ENCODE measurements around the gene DSCAML1.

Gene DSCAML1

DNA sequence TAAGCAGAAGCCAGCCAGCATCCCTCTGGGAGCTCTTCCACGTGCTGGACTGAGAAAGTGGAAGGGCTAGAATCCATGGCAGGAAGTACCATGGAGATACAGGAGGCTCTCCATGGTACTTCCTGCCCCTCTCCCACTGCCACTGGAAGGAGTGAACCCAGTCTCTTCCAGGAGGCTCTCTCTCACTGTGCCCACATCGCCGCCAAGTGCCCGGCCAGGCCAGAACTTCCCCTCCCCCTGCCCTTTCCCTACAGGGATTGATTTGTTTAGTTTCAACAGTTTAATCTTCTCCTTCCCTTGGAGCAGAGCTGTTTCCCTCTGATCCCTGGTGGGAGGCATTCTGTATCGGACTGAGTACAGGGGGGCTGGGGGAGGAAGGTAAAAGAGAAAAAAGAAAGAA, 133.6 kb downstream of the DSCAML1 start:
- no peak for DNase-seq (ENCODE audit: low spot score)

DNA sequence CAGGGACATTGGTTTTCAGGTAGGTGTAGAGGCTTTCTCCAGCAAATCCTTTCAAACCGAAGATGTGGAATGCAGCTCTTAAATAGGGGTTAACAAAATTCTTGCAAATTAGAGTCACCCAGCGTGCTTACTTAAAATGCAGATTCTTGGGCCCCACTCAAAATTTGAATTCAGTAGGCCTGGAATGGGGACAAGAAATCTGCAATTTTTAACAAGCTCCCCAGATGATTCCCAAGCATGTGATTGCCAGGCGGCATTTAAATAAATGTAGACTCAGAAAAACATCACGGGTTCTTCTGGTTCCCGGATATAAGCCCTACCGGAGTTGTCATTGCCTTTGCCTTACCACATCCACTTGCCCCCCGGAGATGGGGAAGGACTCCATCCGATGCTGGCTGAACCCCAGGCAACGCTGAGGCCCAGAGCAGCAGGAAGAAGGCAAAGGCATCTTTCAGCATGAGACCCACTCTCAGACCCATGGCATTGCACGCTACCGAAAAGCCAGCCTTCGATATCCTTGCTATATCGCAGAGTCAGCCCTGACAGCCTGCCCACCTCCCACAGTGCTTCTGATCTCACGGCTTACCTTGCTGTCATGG, 134.2 kb downstream of the DSCAML1 start:
- no peak for DNase-seq (ENCODE audit: low spot score)

DNA sequence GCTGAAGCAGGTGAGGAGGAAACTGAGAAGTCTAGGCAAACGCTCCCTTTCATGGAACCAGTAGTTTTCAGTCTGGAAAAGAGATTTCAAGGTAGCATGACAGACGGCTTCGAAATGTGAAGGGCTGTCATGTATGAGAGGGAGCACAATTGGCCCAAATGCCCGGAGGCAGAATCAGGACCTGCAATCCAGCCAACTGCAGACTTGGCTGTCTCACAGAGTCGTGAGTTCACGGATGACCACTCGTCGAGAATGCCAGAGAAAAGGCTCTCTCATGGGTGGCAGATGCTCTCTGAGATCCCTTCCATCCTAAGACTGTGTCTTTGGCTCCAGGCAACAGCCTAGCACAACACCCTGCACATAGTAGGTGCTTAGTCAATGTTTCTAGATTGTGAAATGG, 134.8 kb downstream of the DSCAML1 start:
- no peak for DNase-seq (ENCODE audit: low spot score)

DNA sequence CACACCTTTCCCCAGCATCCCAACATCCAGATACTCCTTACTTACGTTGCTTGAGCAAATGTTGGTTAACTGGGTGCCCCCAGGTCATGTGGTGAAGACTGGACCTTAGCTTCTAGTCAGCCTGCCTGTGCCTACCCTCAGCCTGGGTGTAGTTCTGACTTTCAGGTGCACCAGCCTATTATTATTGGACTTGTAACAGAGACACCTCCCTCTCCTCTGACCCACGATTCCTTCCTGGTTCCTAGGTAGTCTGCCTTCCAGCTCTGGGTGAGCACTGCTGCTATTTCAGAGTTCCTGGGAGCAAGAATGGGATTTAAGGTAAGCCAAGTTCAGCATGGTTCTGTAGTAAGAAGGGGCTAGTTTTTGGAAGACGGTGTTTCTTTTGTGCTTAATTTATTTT, 138.2 kb downstream of the DSCAML1 start:
- no peak for DNase-seq (ENCODE audit: low spot score)

DNA sequence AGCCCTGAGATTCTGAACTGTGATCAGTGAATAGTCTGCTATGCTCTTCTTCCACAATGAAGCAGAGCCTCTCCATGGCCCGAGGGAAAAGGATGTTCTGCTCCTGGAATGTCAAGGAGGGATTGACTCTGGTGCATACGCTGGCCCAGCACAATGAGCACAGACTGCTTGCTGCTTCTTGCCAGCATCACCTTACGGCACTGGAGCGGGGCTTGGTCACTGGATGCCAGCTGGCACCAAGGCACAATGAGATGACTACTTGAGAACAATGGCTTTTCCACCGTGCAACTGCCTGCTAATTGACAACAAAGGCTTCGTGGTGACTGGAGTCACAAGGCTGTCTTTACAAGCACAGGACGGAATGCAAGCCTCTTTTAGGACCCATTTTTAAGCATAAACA, 139.2 kb downstream of the DSCAML1 start:
- no peak for DNase-seq (ENCODE audit: low spot score)

DNA sequence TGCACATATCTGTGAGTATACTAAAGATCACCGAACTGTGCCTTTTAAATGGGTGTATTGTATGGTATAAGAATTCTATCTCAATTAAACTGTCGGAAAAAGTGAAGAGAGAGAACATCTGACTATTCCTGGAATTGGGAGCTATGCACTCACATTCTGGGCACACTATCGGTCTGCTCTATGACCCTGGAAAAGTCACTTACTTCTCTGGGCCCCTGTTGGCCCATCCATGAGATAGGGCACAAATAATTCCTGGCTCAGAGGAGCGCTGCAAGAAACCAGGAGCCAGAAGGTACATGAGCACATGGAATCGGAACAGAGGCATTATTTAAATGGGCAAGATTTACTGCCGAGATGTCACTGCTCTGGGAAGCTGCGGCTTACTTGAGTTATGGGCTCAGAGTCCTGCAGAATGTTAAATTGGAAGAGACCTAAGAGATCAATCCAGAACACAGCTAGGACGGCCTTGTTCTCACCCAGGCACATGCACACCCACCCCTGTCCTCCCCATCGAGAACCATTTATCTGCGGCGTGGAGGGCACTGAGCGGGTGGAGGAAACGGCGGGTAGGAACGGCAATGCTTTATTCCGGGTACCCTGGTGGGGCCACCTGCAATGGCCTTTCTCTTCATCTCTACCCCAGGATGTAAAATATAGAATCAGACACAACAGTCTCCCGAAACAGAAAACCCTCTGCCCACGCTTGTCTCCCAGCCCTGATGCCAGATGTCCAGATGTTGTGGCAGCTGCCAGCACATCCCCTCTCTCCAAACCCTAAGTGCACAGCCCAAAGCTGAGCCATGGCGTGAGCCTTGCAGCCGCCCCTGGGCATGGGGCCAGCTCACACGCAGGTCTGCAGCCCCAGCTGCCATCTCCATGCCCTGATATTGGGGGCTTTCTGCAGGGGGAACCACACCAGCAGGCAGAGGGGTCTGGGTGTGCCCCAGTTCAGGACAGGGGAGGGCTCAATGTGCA, 142.4 kb downstream of the DSCAML1 start:
- DNase-seq (ENCODE audit: low spot score), result no peak

DNA sequence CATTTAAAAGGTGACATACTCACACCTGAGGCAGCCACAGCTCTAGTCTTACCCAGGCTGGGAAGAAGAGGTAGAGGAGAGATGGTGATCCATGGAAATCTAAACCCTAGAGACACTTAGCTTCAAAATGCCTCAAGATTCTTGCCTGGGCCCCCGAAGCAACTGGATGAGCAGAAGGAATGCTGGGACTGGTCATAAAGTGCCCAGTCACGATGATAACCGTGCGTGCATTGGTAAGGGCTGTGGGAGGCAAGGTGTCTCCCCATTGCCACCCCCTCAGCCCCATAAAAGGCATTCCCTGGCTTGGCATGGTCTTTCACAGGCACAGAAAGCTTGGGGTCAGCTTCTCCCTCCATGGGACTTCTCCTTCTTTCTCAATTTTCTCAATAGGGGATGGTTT, 144.5 kb downstream of the DSCAML1 start:
- no peak for DNase-seq (ENCODE audit: low spot score)

DNA sequence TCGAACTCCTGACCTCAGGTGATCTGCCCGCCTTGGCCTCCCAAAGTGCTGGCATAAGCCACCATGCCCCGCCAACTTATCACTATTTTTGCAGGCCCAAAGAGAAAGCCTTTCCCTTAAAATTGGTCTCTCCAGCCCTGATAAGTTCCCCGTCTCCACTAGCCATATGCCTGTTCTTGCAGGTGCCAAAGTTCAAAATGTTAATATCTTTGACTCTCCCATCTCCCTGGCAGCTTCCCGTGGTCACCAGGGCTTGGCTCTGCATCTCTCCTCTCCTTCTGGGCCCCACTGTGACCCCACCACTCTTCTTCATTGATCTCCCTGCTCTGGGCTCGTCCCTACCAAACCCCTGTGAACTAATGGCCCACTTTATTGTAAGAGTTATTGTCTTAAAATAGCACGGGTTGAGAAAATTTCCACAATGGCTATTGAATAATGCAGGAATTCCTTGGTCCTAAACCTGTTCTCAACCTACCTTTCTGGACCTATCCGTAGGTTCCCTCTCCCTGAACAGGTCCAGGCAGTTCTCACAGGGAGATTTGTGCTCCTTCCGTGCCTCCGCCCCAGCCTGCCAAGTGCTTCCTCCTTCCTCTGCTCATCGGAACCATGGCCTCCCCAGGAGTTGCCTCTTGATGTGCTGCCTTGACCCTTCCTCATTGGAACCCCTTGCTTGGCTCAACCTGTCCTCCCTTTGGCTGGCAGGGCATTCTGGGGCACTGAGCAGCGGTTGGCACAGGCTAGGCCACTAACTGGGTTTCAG, 147.5 kb downstream of the DSCAML1 start:
- no peak for DNase-seq (ENCODE audit: low spot score)

DNA sequence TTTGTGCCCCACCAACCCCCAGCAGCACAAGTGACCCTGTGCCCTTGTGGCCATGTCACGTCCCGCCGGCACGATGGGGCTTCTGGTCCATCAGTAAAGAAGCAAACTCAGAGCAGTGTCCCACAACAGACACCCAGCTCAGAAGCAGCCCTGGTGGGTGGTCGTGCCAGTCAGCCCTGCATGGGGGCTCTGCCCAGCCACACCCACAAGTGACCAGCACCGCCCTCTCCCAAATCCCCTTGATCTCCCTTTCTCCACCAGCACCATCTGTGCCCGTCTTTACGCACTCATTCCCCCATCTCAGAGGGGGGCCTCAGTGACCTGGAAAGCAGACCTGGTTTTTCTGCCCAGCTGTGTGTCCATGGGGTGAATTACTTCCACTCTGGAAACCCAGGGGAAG, 149.1 kb downstream of the DSCAML1 start:
- DNase-seq (ENCODE audit: low spot score), result no peak

DNA sequence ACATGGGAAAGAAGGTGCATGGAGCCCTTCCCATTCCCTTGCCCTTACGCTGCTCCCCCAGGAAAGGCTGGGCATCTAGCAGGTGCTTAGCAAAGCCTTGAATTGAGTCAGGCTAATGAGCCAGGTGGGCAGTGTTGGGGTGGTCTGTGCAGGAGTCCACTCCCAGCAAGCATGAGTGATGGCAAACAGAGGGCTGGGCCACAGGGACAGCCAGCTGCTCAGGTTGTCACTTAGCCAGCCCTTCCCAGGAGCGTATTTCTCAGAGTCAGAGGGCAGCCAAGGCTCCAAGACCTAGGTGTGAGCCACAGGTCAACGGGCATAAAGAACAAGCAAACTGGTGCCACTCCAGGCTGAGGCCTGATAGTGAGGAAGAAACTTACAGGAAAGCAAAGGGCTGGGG, 149.8 kb downstream of the DSCAML1 start:
- DNase-seq (ENCODE audit: low spot score), result no peak

DNA sequence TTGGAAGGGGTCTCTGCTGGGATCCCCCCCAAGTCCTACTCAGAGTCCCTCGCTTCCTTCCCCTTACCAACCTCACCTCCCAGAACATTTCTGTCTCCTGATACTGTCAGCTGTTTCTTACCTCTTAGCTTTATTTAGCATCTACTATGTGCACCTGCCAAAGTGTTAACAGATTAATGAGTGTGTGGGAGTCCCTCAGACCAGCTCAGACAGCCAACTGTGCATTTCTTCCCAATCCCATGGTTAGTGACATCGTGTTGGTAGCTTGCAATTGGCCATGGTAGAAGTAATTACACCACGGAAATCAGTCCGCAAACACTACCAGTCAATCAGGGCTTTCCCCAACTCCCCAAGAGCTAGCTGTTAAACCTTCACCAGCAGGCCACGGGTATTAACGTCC, 150.6 kb downstream of the DSCAML1 start:
- DNase-seq (ENCODE audit: low spot score), result no peak

DNA sequence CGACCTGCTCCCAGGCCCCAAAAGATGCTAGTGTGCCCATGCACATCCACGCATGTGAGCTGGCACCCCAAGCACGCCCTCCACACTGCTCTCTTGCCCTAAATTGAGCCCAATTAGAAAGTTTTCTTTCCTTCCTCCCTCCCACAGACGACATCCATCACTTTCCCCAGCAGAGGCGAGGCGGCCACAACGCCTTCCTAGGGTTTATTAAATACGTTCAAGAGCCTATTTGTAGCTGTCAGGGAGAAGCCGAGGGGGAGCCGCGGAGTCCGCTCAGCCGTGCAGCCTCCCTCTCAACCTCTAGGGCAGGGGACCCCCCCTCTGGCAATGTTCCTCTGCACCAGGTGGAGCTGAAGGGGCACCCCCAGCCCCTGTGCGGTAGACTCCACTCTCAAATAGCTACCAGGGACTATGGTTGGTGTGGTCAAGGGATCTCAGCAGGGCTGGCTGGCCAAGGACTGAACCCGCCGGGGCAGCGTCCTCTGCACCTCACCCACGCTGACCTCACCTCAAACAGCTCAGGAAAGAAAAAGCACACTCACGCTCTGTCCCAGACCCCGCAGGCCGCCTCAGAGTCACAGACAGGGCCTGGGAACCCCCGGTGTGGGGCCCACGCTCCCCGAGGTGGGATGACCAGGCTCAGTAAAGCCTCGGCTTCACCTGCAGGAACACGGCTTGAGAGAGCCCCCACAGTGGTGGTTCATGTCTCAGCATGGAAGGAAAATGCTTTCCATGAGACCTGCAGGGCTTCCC, 152.4 kb downstream of the DSCAML1 start:
- no peak for DNase-seq (ENCODE audit: low spot score)

DNA sequence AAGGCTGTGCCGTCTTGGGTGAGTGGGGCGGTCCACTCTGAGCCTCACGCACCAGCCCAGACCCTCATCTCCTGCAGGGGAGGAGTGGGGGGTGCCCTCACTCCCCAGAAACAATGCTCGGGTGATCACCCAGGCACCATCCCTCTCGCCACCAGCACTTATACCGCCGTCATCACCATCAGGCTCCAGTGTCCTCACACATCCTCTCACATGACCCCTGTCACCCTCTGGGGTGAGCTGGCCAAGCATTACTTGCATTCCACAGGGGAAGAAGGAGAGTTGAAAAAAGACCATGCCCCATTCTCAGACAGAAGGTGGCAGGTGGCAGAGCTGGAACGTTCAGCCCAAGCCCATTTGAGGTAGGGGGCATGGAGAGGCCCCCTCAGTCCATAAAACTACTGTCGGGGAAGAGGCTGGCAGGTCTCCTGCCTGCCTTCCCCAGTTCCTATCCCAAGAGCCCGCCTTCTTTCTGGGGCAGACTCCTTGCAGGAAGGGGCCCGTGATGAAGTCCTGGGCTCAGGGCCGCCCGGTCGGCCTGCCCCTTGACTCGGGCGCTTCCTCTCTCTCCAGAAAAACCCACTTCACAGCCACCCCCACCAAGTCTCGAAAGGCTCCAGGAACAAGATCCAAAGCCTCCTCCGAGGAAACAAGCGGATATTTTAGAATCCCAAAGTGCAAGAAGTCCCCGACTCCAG, 153.3 kb downstream of the DSCAML1 start:
- DNase-seq (ENCODE audit: low spot score), result no peak

DNA sequence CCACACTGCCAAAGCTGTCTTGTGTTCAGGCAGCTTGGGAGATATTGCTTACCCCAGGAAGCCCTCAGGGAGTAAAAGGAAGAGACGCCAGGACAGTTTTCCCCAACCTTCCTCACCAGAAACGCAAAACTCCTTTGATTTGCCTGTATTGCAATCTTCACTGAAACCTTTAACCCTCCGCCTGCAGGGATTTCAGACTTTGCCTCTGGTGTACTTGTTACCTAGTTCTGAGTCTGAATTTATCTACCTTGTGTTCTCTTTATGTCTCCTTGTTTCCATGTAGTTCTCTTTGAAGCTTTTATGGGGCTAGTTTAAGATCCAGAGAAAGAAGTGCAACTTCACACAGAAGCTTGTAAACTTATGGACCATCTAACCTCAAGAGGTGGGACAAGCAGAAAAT, 154.2 kb downstream of the DSCAML1 start:
- no peak for DNase-seq (ENCODE audit: low spot score)

DNA sequence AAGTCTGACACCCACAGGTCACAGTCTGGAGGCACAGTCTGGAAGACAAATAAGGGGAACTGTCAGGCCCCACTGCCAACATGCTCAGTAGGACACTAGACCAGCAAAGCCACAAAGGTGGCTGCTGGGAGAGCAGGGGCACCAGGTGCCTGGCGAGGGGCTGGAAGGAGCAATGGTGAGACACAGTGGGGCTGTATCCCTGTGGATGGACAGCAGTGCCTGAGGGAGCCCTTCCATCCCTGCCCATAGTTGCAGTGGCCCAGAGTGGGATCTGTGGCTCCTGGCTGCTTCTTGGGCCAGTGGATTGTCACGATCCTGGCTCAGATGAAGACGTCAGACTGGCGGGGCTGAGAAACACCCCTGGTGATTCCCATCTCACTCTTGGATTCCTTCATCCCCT, 154.6 kb downstream of the DSCAML1 start:
- no peak for DNase-seq (ENCODE audit: low spot score)

DNA sequence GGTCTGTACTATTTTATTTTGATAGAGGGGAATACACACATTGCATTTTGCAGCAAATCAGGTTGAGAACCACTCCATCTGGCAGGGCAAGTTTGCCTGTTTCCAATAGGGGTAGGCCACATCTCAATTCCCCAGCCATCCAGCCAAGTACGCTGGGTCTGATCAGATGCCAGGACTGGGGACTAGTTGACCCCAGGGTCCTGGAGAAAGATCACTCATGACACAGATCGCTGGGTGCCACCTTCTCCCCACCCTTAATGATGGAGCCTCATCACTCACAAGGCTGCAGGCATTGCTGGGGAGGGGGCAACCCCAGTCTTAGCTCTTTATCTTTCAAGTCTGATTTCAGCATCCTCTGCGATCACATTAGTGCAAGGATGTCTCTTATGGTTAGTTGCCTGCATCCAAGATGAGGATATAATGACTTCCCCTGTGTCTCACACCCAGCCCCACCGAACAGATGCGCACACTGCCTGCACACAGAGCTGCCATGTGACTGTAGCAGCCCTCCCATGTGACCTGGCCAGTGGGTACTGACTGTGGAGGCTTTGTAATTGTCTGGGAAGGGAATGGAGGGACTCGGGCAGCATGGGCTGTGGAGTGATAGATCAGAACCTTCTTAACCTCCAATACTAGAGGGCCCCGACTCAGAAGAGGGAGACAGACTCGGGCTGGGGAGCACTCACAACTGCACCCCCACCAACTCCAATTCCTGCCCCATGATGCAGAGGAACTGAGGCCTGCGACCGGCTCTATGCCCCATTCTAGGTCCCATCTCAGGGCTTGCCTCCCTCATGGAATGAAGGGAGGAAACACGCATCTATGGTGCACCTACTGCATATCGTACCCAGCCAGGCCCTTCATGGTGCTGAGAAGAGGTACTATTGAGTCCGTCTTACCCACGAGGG, 155.8 kb downstream of the DSCAML1 start:
- DNase-seq (ENCODE audit: low spot score), result no peak

DNA sequence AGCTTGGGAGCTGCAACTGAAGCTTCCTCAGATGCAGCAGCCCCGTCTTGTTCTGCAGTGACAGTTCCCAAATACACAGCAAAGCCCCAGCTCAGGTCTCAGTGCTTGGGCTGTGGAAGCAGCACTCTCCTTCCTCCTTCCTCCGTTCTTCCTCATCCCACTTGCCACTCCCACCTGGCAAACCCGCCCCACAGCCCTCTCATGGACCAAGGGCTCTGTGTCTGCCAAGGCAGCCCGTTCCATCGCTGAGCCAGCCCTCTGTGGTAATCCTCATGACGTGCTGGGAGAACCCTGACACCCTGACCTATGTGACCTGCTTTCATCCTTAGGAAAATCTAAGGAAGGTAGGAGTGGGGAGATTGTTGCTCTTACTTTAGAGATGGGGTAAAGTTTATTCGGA, 157.0 kb downstream of the DSCAML1 start:
- no peak for DNase-seq (ENCODE audit: low spot score)

DNA sequence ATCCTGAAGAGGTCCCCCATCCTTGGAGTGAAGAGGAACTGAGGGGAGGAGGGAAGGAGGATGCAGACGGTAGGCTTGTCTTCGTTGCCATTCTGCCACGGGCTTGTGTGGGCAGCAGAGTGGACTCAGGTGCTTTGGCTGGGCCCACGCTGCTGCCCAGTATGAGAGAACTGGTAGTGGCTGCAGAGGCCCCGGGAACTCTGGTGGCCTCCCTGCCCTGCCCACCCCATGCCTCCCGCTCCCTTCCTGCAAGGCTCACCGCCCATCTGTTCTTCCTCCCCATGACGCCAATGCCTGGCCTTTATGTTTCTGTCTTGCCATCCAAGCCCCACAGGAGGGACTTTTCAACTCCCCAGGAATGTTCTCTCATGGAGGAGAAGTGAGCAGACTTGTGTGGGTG, 157.4 kb downstream of the DSCAML1 start:
- DNase-seq (ENCODE audit: low spot score), result no peak

DNA sequence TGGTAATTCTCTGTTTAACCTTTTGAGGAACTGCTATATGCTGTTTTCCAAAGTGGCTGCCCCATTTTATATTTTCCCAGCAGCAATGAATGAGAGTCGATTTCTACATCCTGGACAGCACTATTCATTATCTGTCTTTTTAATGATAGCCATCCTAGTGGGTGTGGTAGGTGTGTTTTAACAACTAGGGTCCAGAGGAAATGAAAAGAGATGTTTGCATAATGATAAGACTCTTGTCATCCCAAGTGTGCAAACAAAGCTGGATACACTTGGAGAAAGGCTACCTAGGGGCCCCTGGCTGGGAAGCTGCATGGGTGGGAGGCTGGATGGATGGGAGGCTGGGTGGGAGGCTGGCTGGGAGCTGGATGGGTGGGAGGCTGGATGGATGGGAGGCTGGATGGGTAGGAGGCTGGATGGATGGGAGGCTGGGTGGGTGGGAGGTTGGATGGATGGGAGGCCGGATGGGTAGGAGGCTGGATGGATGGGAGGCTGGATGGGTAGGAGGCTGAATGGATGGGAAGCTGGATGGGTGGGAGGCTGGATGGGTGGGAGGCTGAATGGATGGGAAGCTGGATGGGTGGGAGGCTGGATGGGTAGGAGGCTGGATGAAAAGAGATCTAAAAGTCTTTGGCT, 158.0 kb downstream of the DSCAML1 start:
- DNase-seq (ENCODE audit: low spot score), result no peak

Data from hematopoietic multipotent progenitor cell treated with erythropoietin and hydrocortisone succinate and interleukin-3 and kit ligand, for 15 days (in vitro differentiated cells).